OCI-LY3 (cell line): ENCODE measurements around the gene CELSR2.

Source experiments
- H2AFZ ChIP-seq: fragments of 200-600, 300-600 bp; shearing (Covaris generic); 2 replicates; pipeline ENCODE4 v1.6.0; 2014; ENCODE audit warnings: antibody characterized with exemption, low read depth, low read length
- H3K27ac ChIP-seq: fragments of 200-600, 300-600 bp; sonication (generic); 2 replicates; pipeline ENCODE4 v1.5.1; 2014; ENCODE audit warnings: mild to moderate bottlenecking, low read length, moderate library complexity, mixed read lengths
- H3K27me3 ChIP-seq: fragments of 200-600, 300-600 bp; sonication (generic); 2 replicates; pipeline ENCODE4 v1.6.1; 2014; ENCODE audit warnings: low read depth, low read length, mixed read lengths
- H3K36me3 ChIP-seq: fragments of 200-600, 300-600 bp; sonication (generic); replicated peaks from 2 replicates; pipeline ENCODE3; 2014; ENCODE audit warnings: low read depth, low read length, mixed read lengths
- H3K4me1 ChIP-seq: fragments of 300-600, 200-600 bp; sonication (generic); 2 replicates; pipeline ENCODE4 v1.6.1; 2014; ENCODE audit warnings: low read length, mixed read lengths
- H3K4me2 ChIP-seq: fragments of 200-600, 300-600 bp; sonication (generic); 2 replicates; pipeline ENCODE4 v1.6.1; 2014; ENCODE audit warnings: low read length, mixed read lengths
- H3K4me3 ChIP-seq: fragments of 300-600, 200-600 bp; sonication (generic); 2 replicates; pipeline ENCODE4 v1.5.1; 2014; ENCODE audit warnings: antibody characterized with exemption, mild to moderate bottlenecking, low read length, moderate library complexity
- H3K79me2 ChIP-seq: fragments of 300-600, 200-600 bp; shearing (Covaris generic); 2 replicates; pipeline ENCODE4 v1.6.1; 2014; ENCODE audit warnings: mild to moderate bottlenecking, low read length, mixed read lengths
- H3K9ac ChIP-seq: fragments of 300-600, 200-600 bp; shearing (Covaris generic); 2 replicates; pipeline ENCODE4 v1.6.0; 2014; ENCODE audit warnings: mild to moderate bottlenecking, low read length, moderate library complexity
- H3K9me3 ChIP-seq: fragments of 200-600, 300-600 bp; shearing (Covaris generic); 2 replicates; pipeline ENCODE4 v1.6.1; 2014; ENCODE audit warnings: low read length, mixed read lengths; ENCODE audit not compliant: insufficient read depth
- H4K20me1 ChIP-seq: fragments of 200-600, 300-600 bp; sonication (generic); 2 replicates; pipeline ENCODE4 v1.6.1; 2016; ENCODE audit warnings: low read length, mixed read lengths; ENCODE audit not compliant: insufficient read depth
- CTCF ChIP-seq: fragments of 200-600, 300-600 bp; sonication (generic); IDR thresholded peaks from 2 replicates; pipeline ENCODE4 v1.5.1; 2014; ENCODE audit warnings: antibody characterized with exemption, low read length, low read depth
- EZH2phosphoT487 ChIP-seq: fragments of 200-600 bp; shearing (Covaris generic); IDR thresholded peaks from 2 replicates; pipeline ENCODE4 v1.6.1; 2018; ENCODE audit warnings: antibody characterized with exemption, mixed run types, low read depth

Gene CELSR2

GRCh38 chr1:109274533-109275476 lies 25.5 kb downstream of the CELSR2 start:
- Histone ChIP-seq H2AFZ (no peak overlapping the region), H4K20me1 (no peaks in the 10 kb centered on the region), H3K4me1 (no peaks in the 10 kb centered on the region), H3K27ac (no peak overlapping the region), H3K9ac (no peak overlapping the region), H3K4me2 (no peak overlapping the region), H3K27me3 (no peaks in the 10 kb centered on the region), H3K9me3 (no peaks in the 10 kb centered on the region), H3K79me2 (no peaks in the 10 kb centered on the region), H3K4me3 (no peak overlapping the region), H3K36me3 (no peaks in the 10 kb centered on the region)
- no peak for TF ChIP-seq EZH2phosphoT487
- no peak for TF ChIP-seq CTCF

GRCh38 chr1:109275706-109276345 lies 26.5 kb downstream of the CELSR2 start:
- no peak overlapping the region for H2AFZ ChIP-seq
- no peaks in the 10 kb centered on the region for H3K9me3 ChIP-seq
- H3K27me3 ChIP-seq: no peaks in the 10 kb centered on the region
- H3K36me3 ChIP-seq: no peaks in the 10 kb centered on the region
- no peak overlapping the region for H3K9ac ChIP-seq
- no peak for TF ChIP-seq EZH2phosphoT487
- TF ChIP-seq CTCF: no peak
- H3K4me2 ChIP-seq: no peak overlapping the region
- H3K27ac ChIP-seq: no peak overlapping the region
- no peaks in the 10 kb centered on the region for H3K4me1 ChIP-seq
- no peak overlapping the region for H3K4me3 ChIP-seq
- no peaks in the 10 kb centered on the region for H3K79me2 ChIP-seq
- no peaks in the 10 kb centered on the region for H4K20me1 ChIP-seq

- TF ChIP-seq EZH2phosphoT487 (no peak), CTCF (peak; percentile 74)
- no peak overlapping the region for H2AFZ ChIP-seq
- no peaks in the 10 kb centered on the region for H3K9me3 ChIP-seq
- no peak overlapping the region for H3K9ac ChIP-seq
- no peaks in the 10 kb centered on the region for H3K79me2 ChIP-seq
- H4K20me1 ChIP-seq: no peaks in the 10 kb centered on the region
- peaks cover 5% of the 10 kb centered on the region; the same call in 1 of the 2 replicates for H3K4me1 ChIP-seq
- H3K27ac ChIP-seq: no peak overlapping the region
- H3K4me2 ChIP-seq: no peak overlapping the region
- H3K4me3 ChIP-seq: no peak overlapping the region
- H3K27me3 ChIP-seq: no peaks in the 10 kb centered on the region
- H3K36me3 ChIP-seq: no peaks in the 10 kb centered on the region
Observed at GRCh38 chr1:109277434-109278204, 28.3 kb downstream of the CELSR2 start.
